Neural crest cell (in vitro differentiated cells): Measurements from ENCODE around the gene FRA10AC1. TPM values are rescaled to one million over a fixed set of nuclear protein-coding genes. Genes with fewer than 3 reads are reported as not detected.

Source experiments
- DNase-seq: peaks from one replicate; pipeline ENCODE4 v3.0.0; 2021; ENCODE audit warnings: low read depth, mixed read lengths, low spot score
- H3K27ac Mint-ChIP-seq: one replicate; pipeline ENCODE4 v1.8.0; 2021; ENCODE audit warnings: mild to moderate bottlenecking, mixed read lengths; ENCODE audit not compliant: unreplicated experiment
- H3K27me3 Mint-ChIP-seq: 2 replicates; pipeline ENCODE4 v1.8.0; 2021; ENCODE audit warnings: low read depth, mild to moderate bottlenecking, mixed read lengths
- H3K36me3 Mint-ChIP-seq: 2 replicates; pipeline ENCODE4 v1.8.0; 2021; ENCODE audit warnings: low read depth, mild to moderate bottlenecking, mixed read lengths
- H3K4me1 Mint-ChIP-seq: 2 replicates; pipeline ENCODE4 v1.8.0; 2021; ENCODE audit warnings: mixed read lengths
- H3K4me3 Mint-ChIP-seq: one replicate; pipeline ENCODE4 v1.8.0; 2021; ENCODE audit warnings: mild to moderate bottlenecking, mixed read lengths
- H3K9me3 Mint-ChIP-seq: 2 replicates; pipeline ENCODE4 v1.8.0; 2021; ENCODE audit warnings: mixed read lengths
- total RNA-seq: library from RNA; stranded (reverse); gene quantifications from 2 replicates; pipeline ENCODE4 v1.2.1, GENCODE V29; 2021
- TF ChIP-seq, protein P1 (sequence below): fragments of 200-600 bp; sonication (generic); conservative IDR thresholded peaks from 2 replicates; pipeline ENCODE4 v1.5.0; 2021; ENCODE audit warnings: antibody characterized with exemption, mild to moderate bottlenecking

Gene FRA10AC1
- total RNA-seq, 1 donor from 2014 or later, result 14.2 TPM

GRCh38 chr10:93672890-93673289 lies 29.5 kb downstream of the FRA10AC1 start:
- no peaks in the 10 kb centered on the region for H3K27me3 Mint-ChIP-seq
- TF ChIP-seq, protein P1, sequence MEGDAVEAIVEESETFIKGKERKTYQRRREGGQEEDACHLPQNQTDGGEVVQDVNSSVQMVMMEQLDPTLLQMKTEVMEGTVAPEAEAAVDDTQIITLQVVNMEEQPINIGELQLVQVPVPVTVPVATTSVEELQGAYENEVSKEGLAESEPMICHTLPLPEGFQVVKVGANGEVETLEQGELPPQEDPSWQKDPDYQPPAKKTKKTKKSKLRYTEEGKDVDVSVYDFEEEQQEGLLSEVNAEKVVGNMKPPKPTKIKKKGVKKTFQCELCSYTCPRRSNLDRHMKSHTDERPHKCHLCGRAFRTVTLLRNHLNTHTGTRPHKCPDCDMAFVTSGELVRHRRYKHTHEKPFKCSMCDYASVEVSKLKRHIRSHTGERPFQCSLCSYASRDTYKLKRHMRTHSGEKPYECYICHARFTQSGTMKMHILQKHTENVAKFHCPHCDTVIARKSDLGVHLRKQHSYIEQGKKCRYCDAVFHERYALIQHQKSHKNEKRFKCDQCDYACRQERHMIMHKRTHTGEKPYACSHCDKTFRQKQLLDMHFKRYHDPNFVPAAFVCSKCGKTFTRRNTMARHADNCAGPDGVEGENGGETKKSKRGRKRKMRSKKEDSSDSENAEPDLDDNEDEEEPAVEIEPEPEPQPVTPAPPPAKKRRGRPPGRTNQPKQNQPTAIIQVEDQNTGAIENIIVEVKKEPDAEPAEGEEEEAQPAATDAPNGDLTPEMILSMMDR, result no peak
- no peak overlapping the region for H3K27ac Mint-ChIP-seq
- no peaks in the 10 kb centered on the region for H3K9me3 Mint-ChIP-seq
- H3K4me3 Mint-ChIP-seq, result no peak overlapping the region
- DNase-seq, result no peak
- H3K36me3 Mint-ChIP-seq, result peaks cover 5% of the 10 kb centered on the region
- no peaks in the 10 kb centered on the region for H3K4me1 Mint-ChIP-seq

- Mint-ChIP-seq H3K9me3 (no peaks in the 10 kb centered on the region), H3K27me3 (no peaks in the 10 kb centered on the region), H3K27ac (no peak overlapping the region), H3K36me3 (peaks cover 5% of the 10 kb centered on the region), H3K4me1 (no peaks in the 10 kb centered on the region), H3K4me3 (no peak overlapping the region)
- TF ChIP-seq, protein P1, result no peak
- no peak for DNase-seq
Observed at GRCh38 chr10:93672022-93672678, 30.2 kb downstream of the FRA10AC1 start.

DNA sequence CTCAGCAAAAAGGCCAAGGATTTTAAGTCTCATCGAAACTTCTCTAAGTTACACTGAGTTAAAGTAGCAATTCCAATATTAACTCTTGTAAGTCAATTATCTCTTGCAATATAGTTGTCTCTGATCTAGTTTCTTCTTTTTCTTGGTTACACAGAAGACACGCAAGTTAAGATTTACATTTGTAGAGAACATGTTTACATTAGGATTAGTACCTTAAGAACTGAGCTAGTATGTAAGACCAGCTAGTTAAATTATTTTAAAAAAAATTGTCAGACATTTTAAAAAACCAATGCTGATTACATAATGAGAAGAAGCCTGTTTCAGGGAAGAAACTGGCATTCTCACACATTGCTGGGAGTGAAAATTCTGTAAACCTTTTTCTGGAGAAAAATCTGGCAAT lies 31.4 kb downstream of the FRA10AC1 start:
- DNase-seq, result no peak
- H3K36me3 Mint-ChIP-seq, result peaks cover 7% of the 10 kb centered on the region
- TF ChIP-seq, protein P1, result no peak
- no peaks in the 10 kb centered on the region for H3K4me1 Mint-ChIP-seq
- H3K27ac Mint-ChIP-seq, result no peak overlapping the region
- H3K9me3 Mint-ChIP-seq, result no peaks in the 10 kb centered on the region
- no peaks in the 10 kb centered on the region for H3K27me3 Mint-ChIP-seq
- H3K4me3 Mint-ChIP-seq, result no peak overlapping the region

DNA sequence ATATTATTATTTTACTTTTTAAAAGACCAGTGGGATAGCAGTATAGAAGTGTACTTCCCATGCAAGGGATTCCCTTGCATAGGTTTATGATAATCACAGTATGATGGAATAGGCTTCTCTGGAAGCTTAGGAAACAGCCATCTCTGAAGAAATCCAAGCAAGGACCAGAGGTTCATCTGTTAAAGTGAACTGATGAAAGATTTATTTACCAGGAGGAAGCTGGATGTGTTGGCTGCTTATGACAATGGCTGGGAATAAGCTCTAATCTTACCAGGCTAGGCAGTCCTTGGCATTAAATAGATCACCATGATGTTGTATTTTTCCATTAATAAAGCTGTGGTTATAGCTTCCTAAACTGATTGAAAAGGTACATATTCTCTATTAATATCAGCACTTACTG lies 32.0 kb downstream of the FRA10AC1 start:
- Mint-ChIP-seq H3K9me3 (no peaks in the 10 kb centered on the region), H3K4me3 (no peak overlapping the region), H3K36me3 (peaks cover 7% of the 10 kb centered on the region), H3K27me3 (no peaks in the 10 kb centered on the region), H3K4me1 (no peaks in the 10 kb centered on the region), H3K27ac (no peak overlapping the region)
- TF ChIP-seq, protein P1, result no peak
- no peak for DNase-seq

- Mint-ChIP-seq H3K36me3 (peaks cover 13% of the 10 kb centered on the region), H3K4me3 (no peak overlapping the region), H3K27me3 (no peaks in the 10 kb centered on the region), H3K4me1 (no peaks in the 10 kb centered on the region), H3K27ac (no peak overlapping the region), H3K9me3 (no peaks in the 10 kb centered on the region)
- DNase-seq, result no peak
- TF ChIP-seq, protein P1, result no peak
Observed at GRCh38 chr10:93667795-93668194, 34.6 kb downstream of the FRA10AC1 start.
